HEK293 (cell line): Measurements from ENCODE around the gene PPM1L.

Experiments
- MEIS1 ChIP-seq: sonication (generic); formaldehyde crosslinking; IDR thresholded peaks from 2 replicates; pipeline ENCODE4 v1.8.1; 2022; ENCODE audit warnings: missing genetic modification reagents, mild to moderate bottlenecking, borderline replicate concordance
- OVOL3 ChIP-seq: fragments of 450-650 bp; formaldehyde crosslinking; IDR thresholded peaks from 2 replicates; pipeline ENCODE4 v1.5.1; 2016; ENCODE audit warnings: missing biosample characterization, missing genetic modification characterization
- PRDM1 ChIP-seq: fragments of 450-650 bp; formaldehyde crosslinking; IDR thresholded peaks from 2 replicates; pipeline ENCODE4; 2016; ENCODE audit warnings: missing biosample characterization, missing genetic modification characterization
- TCF7L2 ChIP-seq: IDR thresholded peaks from 2 replicates; pipeline ENCODE4 v1.6.1; 2011; ENCODE audit warnings: low read depth, mild to moderate bottlenecking, inconsistent platforms, low read length, moderate library complexity, borderline replicate concordance
- ZBTB8A ChIP-seq: fragments of 450-650 bp; formaldehyde crosslinking; IDR thresholded peaks from 2 replicates; pipeline ENCODE4 v1.5.1; 2016; ENCODE audit warnings: missing biosample characterization, missing genetic modification characterization
- ZNF140 ChIP-seq: fragments of 450-650 bp; formaldehyde crosslinking; IDR thresholded peaks from 2 replicates; pipeline ENCODE4 v1.5.1; 2016; ENCODE audit warnings: missing biosample characterization, missing genetic modification characterization
- ZNF202 ChIP-seq: fragments of 450-650 bp; formaldehyde crosslinking; IDR thresholded peaks from 2 replicates; pipeline ENCODE4 v1.5.1; 2016; ENCODE audit warnings: missing biosample characterization, missing genetic modification characterization, borderline replicate concordance
- ZNF223 ChIP-seq: fragments of 450-650 bp; formaldehyde crosslinking; IDR thresholded peaks from 2 replicates; pipeline ENCODE4 v1.5.1; 2016; ENCODE audit warnings: missing biosample characterization, missing genetic modification characterization
- ZNF37A ChIP-seq: fragments of 450-650 bp; IDR thresholded peaks from 2 replicates; pipeline ENCODE4 v1.5.1; 2018; ENCODE audit warnings: missing biosample characterization, missing genetic modification characterization
- ZNF596 ChIP-seq: fragments of 450-650 bp; IDR thresholded peaks from 2 replicates; pipeline ENCODE4 v1.5.0; 2018; ENCODE audit warnings: missing biosample characterization, mild to moderate bottlenecking, missing genetic modification characterization, moderate library complexity
- ZNF621 ChIP-seq: fragments of 450-650 bp; formaldehyde crosslinking; IDR thresholded peaks from 2 replicates; pipeline ENCODE4 v1.5.1; 2017; ENCODE audit warnings: missing biosample characterization, missing genetic modification characterization
- ZNF626 ChIP-seq: fragments of 450-650 bp; sonication (Bioruptor Pico); formaldehyde crosslinking; IDR thresholded peaks from 2 replicates; pipeline ENCODE4 v1.5.1; 2018; ENCODE audit warnings: missing biosample characterization, missing genetic modification characterization, inconsistent platforms
- ZNF830 ChIP-seq: fragments of 450-650 bp; IDR thresholded peaks from 2 replicates; pipeline ENCODE4 v1.5.0; 2018; ENCODE audit warnings: missing biosample characterization, missing genetic modification characterization, low read depth, mild to moderate bottlenecking, moderate library complexity
- ZNF843 ChIP-seq: fragments of 450-650 bp; formaldehyde crosslinking; IDR thresholded peaks from 2 replicates; pipeline ENCODE4 v1.5.1; 2016; ENCODE audit warnings: missing biosample characterization, missing genetic modification characterization
- TF ChIP-seq, protein P1 (sequence below): fragments of 450-650 bp; formaldehyde crosslinking; conservative IDR thresholded peaks from 2 replicates; pipeline ENCODE4 v1.5.1; 2016; ENCODE audit warnings: low read depth, missing biosample characterization, missing genetic modification characterization
- TF ChIP-seq, protein P2 (sequence below): fragments of 450-650 bp; formaldehyde crosslinking; IDR thresholded peaks from 2 replicates; pipeline ENCODE4 v1.5.1; 2016; ENCODE audit warnings: missing biosample characterization, missing genetic modification characterization
- TF ChIP-seq, protein P3 (sequence below): fragments of 450-650 bp; formaldehyde crosslinking; IDR thresholded peaks from 2 replicates; pipeline ENCODE4 v1.5.1; 2016; ENCODE audit warnings: missing biosample characterization, missing genetic modification characterization
- TF ChIP-seq, protein P4 (sequence below): fragments of 450-650 bp; formaldehyde crosslinking; IDR thresholded peaks from 2 replicates; pipeline ENCODE4 v1.5.1; 2016; ENCODE audit warnings: missing biosample characterization, missing genetic modification characterization, borderline replicate concordance
- TF ChIP-seq, protein P5 (sequence below): fragments of 450-650 bp; formaldehyde crosslinking; IDR thresholded peaks from 2 replicates; pipeline ENCODE4 v1.5.1; 2016; ENCODE audit warnings: missing biosample characterization, missing genetic modification characterization
- TF ChIP-seq, protein P6 (sequence below): sonication (generic); formaldehyde crosslinking; IDR thresholded peaks from 2 replicates; pipeline ENCODE4 v1.8.1; 2022; ENCODE audit warnings: mild to moderate bottlenecking, moderate library complexity, missing genetic modification reagents
- TF ChIP-seq, protein P7 (sequence below): fragments of 450-650 bp; formaldehyde crosslinking; IDR thresholded peaks from 2 replicates; pipeline ENCODE4 v1.5.1; 2016; ENCODE audit warnings: missing biosample characterization, missing genetic modification characterization

The PPM1L gene

DNA sequence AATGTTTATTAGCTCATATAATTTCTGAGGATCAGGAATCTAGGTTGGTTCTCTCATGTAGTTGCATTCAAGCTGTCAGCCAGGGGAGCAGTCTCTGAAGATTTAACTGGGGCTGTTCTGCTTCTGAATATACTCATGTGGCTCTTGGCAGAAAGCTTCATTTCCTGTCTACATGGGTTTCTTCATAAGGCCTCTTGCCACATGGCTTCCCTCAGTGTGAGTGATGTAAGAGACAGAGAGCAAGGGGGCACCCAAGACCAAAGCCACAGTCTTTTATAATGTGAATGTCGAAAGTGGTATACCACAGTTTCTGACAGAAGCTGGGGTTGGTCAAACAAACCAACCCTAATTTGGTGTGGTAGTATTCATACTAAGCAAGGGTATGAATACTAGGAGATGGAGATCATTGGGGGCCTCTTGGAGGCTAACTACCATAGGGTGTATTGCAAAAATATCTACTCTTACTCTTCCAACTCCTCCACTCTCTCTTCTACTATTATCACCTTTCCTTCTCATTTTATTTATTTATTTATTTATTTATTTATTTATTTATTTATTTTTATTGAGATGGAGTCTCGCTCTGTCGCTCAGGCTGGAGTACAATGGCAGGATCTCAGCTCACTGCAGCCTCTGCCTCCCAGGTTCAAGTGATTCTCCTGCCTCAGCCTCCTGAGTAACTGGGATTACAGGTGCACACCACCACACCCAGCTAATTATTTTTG, 225.3 kb downstream of the PPM1L start (continued):
- TF ChIP-seq, protein P1, sequence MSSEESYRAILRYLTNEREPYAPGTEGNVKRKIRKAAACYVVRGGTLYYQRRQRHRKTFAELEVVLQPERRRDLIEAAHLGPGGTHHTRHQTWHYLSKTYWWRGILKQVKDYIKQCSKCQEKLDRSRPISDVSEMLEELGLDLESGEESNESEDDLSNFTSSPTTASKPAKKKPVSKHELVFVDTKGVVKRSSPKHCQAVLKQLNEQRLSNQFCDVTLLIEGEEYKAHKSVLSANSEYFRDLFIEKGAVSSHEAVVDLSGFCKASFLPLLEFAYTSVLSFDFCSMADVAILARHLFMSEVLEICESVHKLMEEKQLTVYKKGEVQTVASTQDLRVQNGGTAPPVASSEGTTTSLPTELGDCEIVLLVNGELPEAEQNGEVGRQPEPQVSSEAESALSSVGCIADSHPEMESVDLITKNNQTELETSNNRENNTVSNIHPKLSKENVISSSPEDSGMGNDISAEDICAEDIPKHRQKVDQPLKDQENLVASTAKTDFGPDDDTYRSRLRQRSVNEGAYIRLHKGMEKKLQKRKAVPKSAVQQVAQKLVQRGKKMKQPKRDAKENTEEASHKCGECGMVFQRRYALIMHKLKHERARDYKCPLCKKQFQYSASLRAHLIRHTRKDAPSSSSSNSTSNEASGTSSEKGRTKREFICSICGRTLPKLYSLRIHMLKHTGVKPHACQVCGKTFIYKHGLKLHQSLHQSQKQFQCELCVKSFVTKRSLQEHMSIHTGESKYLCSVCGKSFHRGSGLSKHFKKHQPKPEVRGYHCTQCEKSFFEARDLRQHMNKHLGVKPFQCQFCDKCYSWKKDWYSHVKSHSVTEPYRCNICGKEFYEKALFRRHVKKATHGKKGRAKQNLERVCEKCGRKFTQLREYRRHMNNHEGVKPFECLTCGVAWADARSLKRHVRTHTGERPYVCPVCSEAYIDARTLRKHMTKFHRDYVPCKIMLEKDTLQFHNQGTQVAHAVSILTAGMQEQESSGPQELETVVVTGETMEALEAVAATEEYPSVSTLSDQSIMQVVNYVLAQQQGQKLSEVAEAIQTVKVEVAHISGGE (tag by site-specific recombination), result peak; percentile 71
- TF ChIP-seq ZNF843 (tag by site-specific recombination) (no peak), ZNF596 (tag by site-specific recombination) (no peak), PRDM1 (tag by site-specific recombination) (no peak), ZNF37A (tag by site-specific recombination) (no peak), ZNF140 (tag by site-specific recombination) (peak; percentile 76; the same call in 1 of the 2 replicates), ZBTB8A (0 out of 2 replicates have a peak, but pooled peaks have one; percentile 32), TCF7L2 (no peak), ZNF830 (tag by site-specific recombination) (no peak), OVOL3 (0 out of 2 replicates have a peak, but pooled peaks have one; percentile 30), ZNF223 (tag by site-specific recombination) (0 out of 2 replicates have a peak, but pooled peaks have one; percentile 32), ZNF202 (tag by site-specific recombination) (peak; percentile 68; the same call in 1 of the 2 replicates), ZNF621 (tag by site-specific recombination) (no peak), ZNF626 (tag by site-specific recombination) (no peak), MEIS1 (CRISPR knock-in tag) (no peak)
- TF ChIP-seq, protein P2, sequence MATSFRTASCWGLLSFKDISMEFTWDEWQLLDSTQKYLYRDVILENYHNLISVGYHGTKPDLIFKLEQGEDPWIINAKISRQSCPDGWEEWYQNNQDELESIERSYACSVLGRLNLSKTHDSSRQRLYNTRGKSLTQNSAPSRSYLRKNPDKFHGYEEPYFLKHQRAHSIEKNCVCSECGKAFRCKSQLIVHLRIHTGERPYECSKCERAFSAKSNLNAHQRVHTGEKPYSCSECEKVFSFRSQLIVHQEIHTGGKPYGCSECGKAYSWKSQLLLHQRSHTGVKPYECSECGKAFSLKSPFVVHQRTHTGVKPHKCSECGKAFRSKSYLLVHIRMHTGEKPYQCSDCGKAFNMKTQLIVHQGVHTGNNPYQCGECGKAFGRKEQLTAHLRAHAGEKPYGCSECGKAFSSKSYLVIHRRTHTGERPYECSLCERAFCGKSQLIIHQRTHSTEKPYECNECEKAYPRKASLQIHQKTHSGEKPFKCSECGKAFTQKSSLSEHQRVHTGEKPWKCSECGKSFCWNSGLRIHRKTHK (tag by site-specific recombination), result no peak
- TF ChIP-seq, protein P3, sequence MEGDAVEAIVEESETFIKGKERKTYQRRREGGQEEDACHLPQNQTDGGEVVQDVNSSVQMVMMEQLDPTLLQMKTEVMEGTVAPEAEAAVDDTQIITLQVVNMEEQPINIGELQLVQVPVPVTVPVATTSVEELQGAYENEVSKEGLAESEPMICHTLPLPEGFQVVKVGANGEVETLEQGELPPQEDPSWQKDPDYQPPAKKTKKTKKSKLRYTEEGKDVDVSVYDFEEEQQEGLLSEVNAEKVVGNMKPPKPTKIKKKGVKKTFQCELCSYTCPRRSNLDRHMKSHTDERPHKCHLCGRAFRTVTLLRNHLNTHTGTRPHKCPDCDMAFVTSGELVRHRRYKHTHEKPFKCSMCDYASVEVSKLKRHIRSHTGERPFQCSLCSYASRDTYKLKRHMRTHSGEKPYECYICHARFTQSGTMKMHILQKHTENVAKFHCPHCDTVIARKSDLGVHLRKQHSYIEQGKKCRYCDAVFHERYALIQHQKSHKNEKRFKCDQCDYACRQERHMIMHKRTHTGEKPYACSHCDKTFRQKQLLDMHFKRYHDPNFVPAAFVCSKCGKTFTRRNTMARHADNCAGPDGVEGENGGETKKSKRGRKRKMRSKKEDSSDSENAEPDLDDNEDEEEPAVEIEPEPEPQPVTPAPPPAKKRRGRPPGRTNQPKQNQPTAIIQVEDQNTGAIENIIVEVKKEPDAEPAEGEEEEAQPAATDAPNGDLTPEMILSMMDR (tag by site-specific recombination), result no peak
- TF ChIP-seq, protein P4, sequence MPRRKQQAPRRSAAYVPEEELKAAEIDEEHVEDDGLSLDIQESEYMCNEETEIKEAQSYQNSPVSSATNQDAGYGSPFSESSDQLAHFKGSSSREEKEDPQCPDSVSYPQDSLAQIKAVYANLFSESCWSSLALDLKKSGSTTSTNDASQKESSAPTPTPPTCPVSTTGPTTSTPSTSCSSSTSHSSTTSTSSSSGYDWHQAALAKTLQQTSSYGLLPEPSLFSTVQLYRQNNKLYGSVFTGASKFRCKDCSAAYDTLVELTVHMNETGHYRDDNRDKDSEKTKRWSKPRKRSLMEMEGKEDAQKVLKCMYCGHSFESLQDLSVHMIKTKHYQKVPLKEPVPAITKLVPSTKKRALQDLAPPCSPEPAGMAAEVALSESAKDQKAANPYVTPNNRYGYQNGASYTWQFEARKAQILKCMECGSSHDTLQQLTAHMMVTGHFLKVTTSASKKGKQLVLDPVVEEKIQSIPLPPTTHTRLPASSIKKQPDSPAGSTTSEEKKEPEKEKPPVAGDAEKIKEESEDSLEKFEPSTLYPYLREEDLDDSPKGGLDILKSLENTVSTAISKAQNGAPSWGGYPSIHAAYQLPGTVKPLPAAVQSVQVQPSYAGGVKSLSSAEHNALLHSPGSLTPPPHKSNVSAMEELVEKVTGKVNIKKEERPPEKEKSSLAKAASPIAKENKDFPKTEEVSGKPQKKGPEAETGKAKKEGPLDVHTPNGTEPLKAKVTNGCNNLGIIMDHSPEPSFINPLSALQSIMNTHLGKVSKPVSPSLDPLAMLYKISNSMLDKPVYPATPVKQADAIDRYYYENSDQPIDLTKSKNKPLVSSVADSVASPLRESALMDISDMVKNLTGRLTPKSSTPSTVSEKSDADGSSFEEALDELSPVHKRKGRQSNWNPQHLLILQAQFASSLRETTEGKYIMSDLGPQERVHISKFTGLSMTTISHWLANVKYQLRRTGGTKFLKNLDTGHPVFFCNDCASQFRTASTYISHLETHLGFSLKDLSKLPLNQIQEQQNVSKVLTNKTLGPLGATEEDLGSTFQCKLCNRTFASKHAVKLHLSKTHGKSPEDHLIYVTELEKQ, result no peak
- TF ChIP-seq, protein P5, sequence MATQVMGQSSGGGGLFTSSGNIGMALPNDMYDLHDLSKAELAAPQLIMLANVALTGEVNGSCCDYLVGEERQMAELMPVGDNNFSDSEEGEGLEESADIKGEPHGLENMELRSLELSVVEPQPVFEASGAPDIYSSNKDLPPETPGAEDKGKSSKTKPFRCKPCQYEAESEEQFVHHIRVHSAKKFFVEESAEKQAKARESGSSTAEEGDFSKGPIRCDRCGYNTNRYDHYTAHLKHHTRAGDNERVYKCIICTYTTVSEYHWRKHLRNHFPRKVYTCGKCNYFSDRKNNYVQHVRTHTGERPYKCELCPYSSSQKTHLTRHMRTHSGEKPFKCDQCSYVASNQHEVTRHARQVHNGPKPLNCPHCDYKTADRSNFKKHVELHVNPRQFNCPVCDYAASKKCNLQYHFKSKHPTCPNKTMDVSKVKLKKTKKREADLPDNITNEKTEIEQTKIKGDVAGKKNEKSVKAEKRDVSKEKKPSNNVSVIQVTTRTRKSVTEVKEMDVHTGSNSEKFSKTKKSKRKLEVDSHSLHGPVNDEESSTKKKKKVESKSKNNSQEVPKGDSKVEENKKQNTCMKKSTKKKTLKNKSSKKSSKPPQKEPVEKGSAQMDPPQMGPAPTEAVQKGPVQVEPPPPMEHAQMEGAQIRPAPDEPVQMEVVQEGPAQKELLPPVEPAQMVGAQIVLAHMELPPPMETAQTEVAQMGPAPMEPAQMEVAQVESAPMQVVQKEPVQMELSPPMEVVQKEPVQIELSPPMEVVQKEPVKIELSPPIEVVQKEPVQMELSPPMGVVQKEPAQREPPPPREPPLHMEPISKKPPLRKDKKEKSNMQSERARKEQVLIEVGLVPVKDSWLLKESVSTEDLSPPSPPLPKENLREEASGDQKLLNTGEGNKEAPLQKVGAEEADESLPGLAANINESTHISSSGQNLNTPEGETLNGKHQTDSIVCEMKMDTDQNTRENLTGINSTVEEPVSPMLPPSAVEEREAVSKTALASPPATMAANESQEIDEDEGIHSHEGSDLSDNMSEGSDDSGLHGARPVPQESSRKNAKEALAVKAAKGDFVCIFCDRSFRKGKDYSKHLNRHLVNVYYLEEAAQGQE (tag by site-specific recombination), result peak; percentile 50; the same call in 1 of the 2 replicates
- TF ChIP-seq, protein P6, sequence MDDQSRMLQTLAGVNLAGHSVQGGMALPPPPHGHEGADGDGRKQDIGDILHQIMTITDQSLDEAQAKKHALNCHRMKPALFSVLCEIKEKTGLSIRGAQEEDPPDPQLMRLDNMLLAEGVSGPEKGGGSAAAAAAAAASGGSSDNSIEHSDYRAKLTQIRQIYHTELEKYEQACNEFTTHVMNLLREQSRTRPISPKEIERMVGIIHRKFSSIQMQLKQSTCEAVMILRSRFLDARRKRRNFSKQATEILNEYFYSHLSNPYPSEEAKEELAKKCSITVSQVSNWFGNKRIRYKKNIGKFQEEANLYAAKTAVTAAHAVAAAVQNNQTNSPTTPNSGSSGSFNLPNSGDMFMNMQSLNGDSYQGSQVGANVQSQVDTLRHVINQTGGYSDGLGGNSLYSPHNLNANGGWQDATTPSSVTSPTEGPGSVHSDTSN (CRISPR knock-in tag), result no peak
- TF ChIP-seq, protein P7, sequence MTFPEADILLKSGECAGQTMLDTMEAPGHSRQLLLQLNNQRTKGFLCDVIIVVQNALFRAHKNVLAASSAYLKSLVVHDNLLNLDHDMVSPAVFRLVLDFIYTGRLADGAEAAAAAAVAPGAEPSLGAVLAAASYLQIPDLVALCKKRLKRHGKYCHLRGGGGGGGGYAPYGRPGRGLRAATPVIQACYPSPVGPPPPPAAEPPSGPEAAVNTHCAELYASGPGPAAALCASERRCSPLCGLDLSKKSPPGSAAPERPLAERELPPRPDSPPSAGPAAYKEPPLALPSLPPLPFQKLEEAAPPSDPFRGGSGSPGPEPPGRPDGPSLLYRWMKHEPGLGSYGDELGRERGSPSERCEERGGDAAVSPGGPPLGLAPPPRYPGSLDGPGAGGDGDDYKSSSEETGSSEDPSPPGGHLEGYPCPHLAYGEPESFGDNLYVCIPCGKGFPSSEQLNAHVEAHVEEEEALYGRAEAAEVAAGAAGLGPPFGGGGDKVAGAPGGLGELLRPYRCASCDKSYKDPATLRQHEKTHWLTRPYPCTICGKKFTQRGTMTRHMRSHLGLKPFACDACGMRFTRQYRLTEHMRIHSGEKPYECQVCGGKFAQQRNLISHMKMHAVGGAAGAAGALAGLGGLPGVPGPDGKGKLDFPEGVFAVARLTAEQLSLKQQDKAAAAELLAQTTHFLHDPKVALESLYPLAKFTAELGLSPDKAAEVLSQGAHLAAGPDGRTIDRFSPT (tag by site-specific recombination), result no peak
